Hematopoietic multipotent progenitor cell treated with erythropoietin and hydrocortisone succinate and interleukin-3 and kit ligand, for 8 days (in vitro differentiated cells): ENCODE measurements around the gene HOXD12.

Experiments used
- DNase-seq: peaks from one replicate; pipeline ENCODE4 v3.0.0-alpha.2; 2015

The HOXD12 gene

GRCh38 chr2:176093898-176094249 is 5.7 kb upstream of the HOXD12 start:
- no peak for DNase-seq

GRCh38 chr2:176094349-176094748 is 5.2 kb upstream of the HOXD12 start:
- DNase-seq = no peak

- no peak for DNase-seq
These were observed 4.2 kb upstream of the HOXD12 start for GRCh38 chr2:176095421-176095820.

GRCh38 chr2:176096243-176096985 is 3.2 kb upstream of the HOXD12 start:
- no peak for DNase-seq

GRCh38 chr2:176096986-176097819 is 2.4 kb upstream of the HOXD12 start:
- DNase-seq = peak; percentile 67

GRCh38 chr2:176097820-176098365 is 1.7 kb upstream of the HOXD12 start:
- no peak for DNase-seq

GRCh38 chr2:176098366-176099158 is 1.0 kb upstream of the HOXD12 start:
- no peak for DNase-seq

- DNase-seq = no peak
These were observed 352 bp upstream of the HOXD12 start for GRCh38 chr2:176099159-176099727.

- DNase-seq = no peak
These were observed 1.0 kb downstream of the HOXD12 start for GRCh38 chr2:176100547-176101140.

GRCh38 chr2:176101216-176101830 is 1.7 kb downstream of the HOXD12 start:
- no peak for DNase-seq

GRCh38 chr2:176101842-176102241 is 2.2 kb downstream of the HOXD12 start:
- DNase-seq = no peak

GRCh38 chr2:176102309-176102866 is 2.8 kb downstream of the HOXD12 start:
- DNase-seq = no peak

- no peak for DNase-seq
These were observed 3.6 kb downstream of the HOXD12 start for GRCh38 chr2:176103194-176103593.

GRCh38 chr2:176103742-176104315 is 4.2 kb downstream of the HOXD12 start:
- no peak for DNase-seq

- no peak for DNase-seq
These were observed 4.9 kb downstream of the HOXD12 start for GRCh38 chr2:176104316-176105077.

- no peak for DNase-seq
These were observed 5.6 kb downstream of the HOXD12 start for GRCh38 chr2:176105078-176105729.

GRCh38 chr2:176105730-176106580 is 6.4 kb downstream of the HOXD12 start:
- no peak for DNase-seq

GRCh38 chr2:176106581-176107539 is 7.3 kb downstream of the HOXD12 start, which contains the start of gene HOXD11:
TSS of gene HOXD11 (plus strand) at chr2:176107280. CDS start at chr2:176107356, 76 bp downstream.
- no peak for DNase-seq
